Measurements from ENCODE around the gene ABHD3. TPM values are rescaled to one million over a fixed set of nuclear protein-coding genes. Genes with fewer than 3 reads are reported as not detected.
A peak's percentile ranks its signal among the peaks of the same experiment; 100 is the strongest.
"Not testable (repeated sequence)": the region's sequence is repeated elsewhere in the genome, so short reads cannot be mapped to it uniquely, and the experiment has no call there.

Gene ABHD3
- total RNA-seq, 1 donor from 2014 or later, result 3.7 TPM

DNA sequence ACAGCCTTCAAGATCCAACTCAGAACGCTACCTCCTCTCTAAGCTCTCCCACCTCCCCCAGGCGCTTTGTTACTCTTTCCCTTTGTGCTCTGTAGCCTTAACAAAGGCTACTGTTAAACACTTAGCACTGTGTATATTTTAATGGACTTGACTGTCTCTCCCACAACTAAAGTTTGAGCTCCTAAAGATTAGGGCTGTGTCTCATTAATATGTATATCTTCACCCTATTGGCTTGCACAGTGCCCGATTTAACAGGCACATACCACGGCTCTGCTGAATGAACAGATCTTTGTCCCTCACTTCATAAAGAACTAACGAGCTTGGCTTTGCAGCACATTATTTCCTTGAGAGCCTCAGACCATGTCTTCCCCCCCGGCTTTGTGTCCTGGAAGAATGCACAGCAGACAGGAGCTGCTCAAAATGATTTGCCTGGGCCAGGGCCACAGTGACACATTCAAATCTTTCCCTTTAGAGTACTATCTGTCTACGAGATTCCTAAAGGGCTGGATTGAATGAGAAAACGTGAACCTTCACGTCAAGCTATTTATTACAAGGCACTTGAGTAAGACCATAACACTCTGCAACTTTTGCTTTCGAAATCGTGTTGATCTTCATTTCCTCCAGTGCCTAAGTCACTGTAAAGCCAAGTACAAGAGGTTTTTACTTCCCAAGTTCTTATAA lies 22.1 kb downstream of the ABHD3 start:
- peak overlapping the region; percentile 57 for H3K4me3 ChIP-seq
- no peak for DNase-seq

GRCh38 chr18:21680161-21680560 lies 24.4 kb downstream of the ABHD3 start:
- Histone ChIP-seq H3K4me3 (no peak overlapping the region), H3K27ac (replicated peaks) (no peak overlapping the region), H3K27me3 (ENCODE audit: low read depth) (no peaks in the 10 kb centered on the region), H3K36me3 (no peaks in the 10 kb centered on the region), H3K9me3 (replicated peaks) (no peaks in the 10 kb centered on the region), H3K4me1 (peaks cover 14% of the 10 kb centered on the region)
- TF ChIP-seq, protein P1, sequence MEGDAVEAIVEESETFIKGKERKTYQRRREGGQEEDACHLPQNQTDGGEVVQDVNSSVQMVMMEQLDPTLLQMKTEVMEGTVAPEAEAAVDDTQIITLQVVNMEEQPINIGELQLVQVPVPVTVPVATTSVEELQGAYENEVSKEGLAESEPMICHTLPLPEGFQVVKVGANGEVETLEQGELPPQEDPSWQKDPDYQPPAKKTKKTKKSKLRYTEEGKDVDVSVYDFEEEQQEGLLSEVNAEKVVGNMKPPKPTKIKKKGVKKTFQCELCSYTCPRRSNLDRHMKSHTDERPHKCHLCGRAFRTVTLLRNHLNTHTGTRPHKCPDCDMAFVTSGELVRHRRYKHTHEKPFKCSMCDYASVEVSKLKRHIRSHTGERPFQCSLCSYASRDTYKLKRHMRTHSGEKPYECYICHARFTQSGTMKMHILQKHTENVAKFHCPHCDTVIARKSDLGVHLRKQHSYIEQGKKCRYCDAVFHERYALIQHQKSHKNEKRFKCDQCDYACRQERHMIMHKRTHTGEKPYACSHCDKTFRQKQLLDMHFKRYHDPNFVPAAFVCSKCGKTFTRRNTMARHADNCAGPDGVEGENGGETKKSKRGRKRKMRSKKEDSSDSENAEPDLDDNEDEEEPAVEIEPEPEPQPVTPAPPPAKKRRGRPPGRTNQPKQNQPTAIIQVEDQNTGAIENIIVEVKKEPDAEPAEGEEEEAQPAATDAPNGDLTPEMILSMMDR (IDR thresholded peaks at IDR 0.05; ENCODE audit: borderline replicate concordance), result no peak
- no peak for DNase-seq
- intact Hi-C loops (cut with micrococcal nuclease), result no loop called here

More for the DNA sequence above, 22.1 kb downstream of the ABHD3 start:
- no peaks in the 10 kb centered on the region for H3K9me3 ChIP-seq (replicated peaks)
- no peaks in the 10 kb centered on the region for H3K36me3 ChIP-seq
- intact Hi-C loops (cut with micrococcal nuclease), result no loop called here
- TF ChIP-seq, protein P1 (IDR thresholded peaks at IDR 0.05; ENCODE audit: borderline replicate concordance), result no peak
- H3K27ac ChIP-seq (replicated peaks), result peak overlapping the region; percentile 81
- peaks cover 22% of the 10 kb centered on the region for H3K4me1 ChIP-seq
- no peaks in the 10 kb centered on the region for H3K27me3 ChIP-seq (ENCODE audit: low read depth)

- Histone ChIP-seq H3K4me3 (no peak overlapping the region), H3K36me3 (no peaks in the 10 kb centered on the region), H3K27ac (replicated peaks) (no peak overlapping the region), H3K4me1 (peaks cover 14% of the 10 kb centered on the region), H3K9me3 (replicated peaks) (no peaks in the 10 kb centered on the region), H3K27me3 (ENCODE audit: low read depth) (no peaks in the 10 kb centered on the region)
- no peak for DNase-seq
- TF ChIP-seq, protein P1 (IDR thresholded peaks at IDR 0.05; ENCODE audit: borderline replicate concordance), result no peak
- intact Hi-C loops (cut with micrococcal nuclease), result no loop called here
Measured at GRCh38 chr18:21678859-21679258, 25.7 kb downstream of the ABHD3 start.

- H3K27ac ChIP-seq (replicated peaks); H3K4me3 ChIP-seq; H3K27me3 ChIP-seq (ENCODE audit: low read depth); H3K36me3 ChIP-seq; intact Hi-C loops (cut with micrococcal nuclease); H3K9me3 ChIP-seq (replicated peaks); H3K4me1 ChIP-seq; DNase-seq: not testable (repeated sequence)
Measured at GRCh38 chr18:21675354-21675753, 29.2 kb downstream of the ABHD3 start.

- TF ChIP-seq, protein P1 (IDR thresholded peaks at IDR 0.05; ENCODE audit: borderline replicate concordance), result no peak
- DNase-seq, result peak; percentile 30
- Histone ChIP-seq H3K27ac (replicated peaks) (peak overlapping the region; percentile 74), H3K36me3 (no peaks in the 10 kb centered on the region), H3K4me3 (no peak overlapping the region), H3K27me3 (ENCODE audit: low read depth) (no peaks in the 10 kb centered on the region), H3K4me1 (peaks cover 9% of the 10 kb centered on the region), H3K9me3 (replicated peaks) (no peaks in the 10 kb centered on the region)
- intact Hi-C loops (cut with micrococcal nuclease), result no loop called here
Measured at GRCh38 chr18:21672521-21673267, 31.9 kb downstream of the ABHD3 start.

GRCh38 chr18:21669736-21670285 lies 34.8 kb downstream of the ABHD3 start:
- intact Hi-C loops (cut with micrococcal nuclease), result no loop called here
- peaks cover 9% of the 10 kb centered on the region for H3K4me1 ChIP-seq
- no peaks in the 10 kb centered on the region for H3K9me3 ChIP-seq (replicated peaks)
- H3K27ac ChIP-seq (replicated peaks), result no peak overlapping the region
- DNase-seq, result no peak
- no peak overlapping the region for H3K4me3 ChIP-seq
- TF ChIP-seq, protein P1 (IDR thresholded peaks at IDR 0.05; ENCODE audit: borderline replicate concordance), result no peak
- H3K27me3 ChIP-seq (ENCODE audit: low read depth), result no peaks in the 10 kb centered on the region
- H3K36me3 ChIP-seq, result no peaks in the 10 kb centered on the region

Measured in left ventricle myocardium inferior (tissue), 1 donor.